ENCODE results near the gene CPA3.
A peak's percentile ranks its signal among the peaks of the same experiment; 100 is the strongest.

The CPA3 gene

DNA sequence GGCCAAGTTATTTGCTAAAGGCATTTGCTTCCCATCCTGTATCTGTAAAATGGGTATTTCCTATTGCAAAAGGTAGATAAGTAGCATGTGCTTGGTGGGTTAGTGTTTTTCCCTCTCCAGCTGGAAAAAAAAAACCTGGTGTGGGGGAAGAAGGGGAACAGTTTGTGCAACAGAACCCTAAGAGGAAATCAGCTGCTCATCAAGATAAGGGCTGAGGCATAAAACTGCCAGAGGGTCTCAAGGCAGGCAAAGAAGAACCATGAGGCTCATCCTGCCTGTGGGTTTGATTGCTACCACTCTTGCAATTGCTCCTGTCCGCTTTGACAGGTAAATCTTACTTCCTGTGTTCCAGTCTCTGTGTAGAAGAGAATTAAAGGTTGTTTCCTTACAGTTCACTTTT, at the start of gene CPA3:
CPA3 (plus strand) TSS at position 248 of the 400 bp plus-strand sequence; CDS start at position 260, 12 bp downstream.
- no peak for DNase-seq (ENCODE audit: low spot score)

DNA sequence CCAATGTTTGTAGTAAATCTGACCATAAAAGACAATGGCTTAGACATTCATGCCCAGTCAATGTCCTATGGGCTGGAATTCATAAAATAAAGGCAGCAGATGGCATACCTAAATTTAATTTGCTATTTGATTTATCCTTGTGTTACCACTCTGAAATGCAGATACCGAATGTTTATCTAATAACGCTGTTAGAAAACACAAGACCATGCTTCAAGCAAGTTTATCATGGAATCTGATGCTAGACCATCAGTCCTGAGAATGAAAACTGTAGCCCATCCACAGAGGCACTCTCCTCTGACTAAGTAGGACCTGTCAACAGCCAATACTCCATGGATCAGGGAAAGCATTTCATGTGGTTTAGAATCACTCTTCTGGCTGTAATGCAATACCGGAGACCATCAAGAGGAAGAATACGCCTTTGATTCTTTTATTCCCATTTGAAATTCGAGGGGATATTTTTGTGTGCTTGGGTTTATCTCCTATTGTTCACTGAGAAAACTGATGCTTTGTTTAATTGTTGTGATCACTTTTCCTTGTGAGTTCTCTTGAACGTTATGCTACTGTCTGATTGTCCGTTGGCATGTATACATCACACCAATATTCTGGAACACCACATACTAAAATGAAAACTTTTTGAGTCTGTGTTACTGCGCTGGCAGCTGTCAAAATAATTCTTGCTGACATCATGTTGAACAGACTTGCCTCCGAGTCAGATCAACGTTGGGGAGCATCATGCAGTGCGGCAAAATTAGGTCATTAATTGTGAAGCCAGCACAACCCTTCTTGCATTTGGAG, 49.6 kb upstream of the CPA3 start:
- peak; percentile 70 for DNase-seq (ENCODE audit: low spot score)

DNA sequence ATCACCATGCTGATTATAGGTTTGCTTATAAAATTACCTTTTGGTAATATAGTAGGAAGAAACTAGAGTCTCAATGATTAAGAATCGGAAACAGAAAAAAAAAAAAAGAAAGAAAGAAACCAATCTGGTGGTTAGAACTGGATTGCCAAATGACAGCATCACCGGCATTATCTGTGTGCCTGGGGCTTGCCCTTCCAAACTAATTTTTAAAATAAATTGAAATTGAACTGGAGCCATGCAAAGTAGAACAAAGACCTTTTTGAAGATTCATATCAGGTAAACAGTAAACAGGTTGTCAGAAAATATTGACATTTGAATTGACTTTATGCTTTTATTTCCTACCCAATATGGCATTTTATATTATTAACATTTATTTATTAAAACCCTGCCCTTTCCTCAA, 48.7 kb upstream of the CPA3 start:
- no peak for DNase-seq (ENCODE audit: low spot score)

DNA sequence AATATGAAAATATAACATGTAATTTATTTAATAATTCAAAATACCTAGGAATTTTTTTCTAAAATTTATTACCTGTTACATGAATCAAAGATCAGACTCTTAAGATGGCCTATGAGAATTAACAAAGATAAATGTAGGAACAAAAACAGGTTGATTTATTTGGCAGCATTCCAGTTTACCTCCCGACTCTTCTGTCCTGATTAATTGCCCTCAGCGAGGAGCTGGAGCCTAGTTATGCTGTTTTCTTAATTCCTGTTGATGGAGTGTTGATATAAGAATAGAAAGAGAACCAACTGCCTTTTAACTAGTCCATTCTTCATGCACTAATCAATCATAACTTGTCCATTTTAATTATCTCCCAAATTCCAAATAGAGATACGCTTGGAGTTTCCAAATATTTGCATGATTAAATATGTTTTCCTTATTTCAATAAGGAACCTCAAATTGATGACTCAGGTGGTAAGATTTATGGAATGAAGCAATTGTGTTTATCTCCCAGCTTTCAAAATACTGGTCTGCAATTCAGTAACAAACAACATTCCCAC, 48.0 kb upstream of the CPA3 start:
- no peak for DNase-seq (ENCODE audit: low spot score)

DNA sequence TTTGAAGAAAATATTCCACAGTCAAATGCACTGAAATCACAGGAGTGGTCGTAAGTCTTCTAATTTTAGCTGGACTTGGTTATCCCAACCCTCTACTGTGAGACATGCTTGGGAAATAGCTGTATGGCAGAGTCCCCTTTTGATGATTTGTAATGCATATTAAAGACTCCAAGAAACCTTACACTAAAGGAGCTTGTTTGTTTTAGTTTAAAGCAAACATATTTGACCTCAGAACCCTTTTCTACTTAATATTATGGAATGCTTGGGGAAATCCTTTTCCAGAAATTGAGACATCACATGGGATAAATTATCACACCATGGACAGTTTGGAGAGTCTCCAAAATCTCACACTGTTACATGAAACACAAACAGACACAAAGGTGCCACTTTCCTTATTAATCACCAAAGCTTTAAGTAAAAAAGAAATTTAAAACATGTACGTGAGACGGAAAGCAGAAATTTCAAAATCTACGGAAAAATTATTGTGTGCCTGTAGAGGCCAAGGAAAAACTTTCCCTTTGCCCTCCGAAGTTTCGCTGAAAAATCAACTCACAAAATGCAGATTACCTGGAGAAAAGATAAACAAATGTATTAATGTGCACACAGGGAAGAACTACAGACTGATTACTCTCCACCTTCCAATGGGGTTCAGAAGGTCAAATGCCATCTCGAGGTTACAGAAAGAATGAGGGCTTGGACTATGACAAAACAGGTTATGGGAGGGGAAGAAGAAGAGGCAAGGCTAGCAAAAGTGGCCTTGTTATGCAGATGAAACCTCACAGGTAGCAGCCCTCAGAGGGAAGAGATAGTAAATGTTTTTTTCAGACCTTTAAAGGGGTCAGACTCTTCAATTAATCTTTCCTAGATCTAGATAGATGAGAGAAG, 44.5 kb upstream of the CPA3 start:
- no peak for DNase-seq (ENCODE audit: low spot score)

DNA sequence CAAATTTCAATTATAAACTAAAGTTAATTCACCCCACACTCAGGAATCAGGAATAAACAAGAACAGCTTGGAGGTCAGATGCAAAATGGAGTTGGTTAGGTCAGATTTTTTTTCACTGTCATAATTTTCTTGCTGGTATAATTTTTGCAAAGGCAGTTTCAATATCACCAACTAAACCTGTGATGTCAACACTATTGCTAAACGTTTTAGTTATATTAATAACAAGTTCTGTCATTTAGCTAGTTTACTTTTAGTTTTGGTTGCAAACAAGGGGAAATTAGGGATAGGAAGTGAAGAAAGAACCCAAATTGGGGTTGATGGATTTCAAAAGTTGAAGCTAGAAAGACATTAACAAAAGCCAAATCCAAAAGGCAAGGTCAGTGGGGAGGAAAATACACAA, 42.1 kb upstream of the CPA3 start:
- DNase-seq (ENCODE audit: low spot score), result no peak

GRCh38 chr3:148825476-148825875, 39.6 kb upstream of the CPA3 start:
- no peak for DNase-seq (ENCODE audit: low spot score)

- no peak for DNase-seq (ENCODE audit: low spot score)
Observed at GRCh38 chr3:148827585-148827984, 37.5 kb upstream of the CPA3 start, which contains the start of gene CPB1. Gene CPB1 (plus strand): TSS chr3:148827811. CDS start chr3:148827824, 13 bp downstream.

DNA sequence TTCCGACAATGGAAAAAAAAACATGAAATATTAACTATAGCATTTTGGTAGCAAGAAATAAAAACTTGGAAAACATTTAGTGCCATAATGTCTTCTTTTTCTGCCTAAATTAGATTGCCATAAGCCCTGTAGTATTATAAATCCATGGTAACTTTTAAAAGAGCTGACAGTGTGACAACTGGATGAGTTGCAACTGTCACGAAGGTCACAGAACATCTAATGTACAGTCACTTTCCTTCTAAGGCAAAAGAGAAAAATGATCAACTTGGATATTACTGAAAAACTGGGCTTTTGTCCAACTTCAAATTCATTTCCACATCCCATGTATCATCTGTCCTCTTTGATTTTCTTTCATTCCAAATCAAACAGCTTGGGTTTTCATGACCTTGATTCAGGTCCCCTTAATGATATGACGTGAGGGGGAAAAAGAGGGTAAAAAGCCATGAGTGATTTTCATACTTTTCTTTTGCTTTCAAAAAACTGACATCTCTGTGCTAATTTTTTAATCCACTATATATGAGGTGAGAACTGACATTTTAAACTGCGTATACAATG, 36.9 kb upstream of the CPA3 start:
- DNase-seq (ENCODE audit: low spot score), result no peak

DNA sequence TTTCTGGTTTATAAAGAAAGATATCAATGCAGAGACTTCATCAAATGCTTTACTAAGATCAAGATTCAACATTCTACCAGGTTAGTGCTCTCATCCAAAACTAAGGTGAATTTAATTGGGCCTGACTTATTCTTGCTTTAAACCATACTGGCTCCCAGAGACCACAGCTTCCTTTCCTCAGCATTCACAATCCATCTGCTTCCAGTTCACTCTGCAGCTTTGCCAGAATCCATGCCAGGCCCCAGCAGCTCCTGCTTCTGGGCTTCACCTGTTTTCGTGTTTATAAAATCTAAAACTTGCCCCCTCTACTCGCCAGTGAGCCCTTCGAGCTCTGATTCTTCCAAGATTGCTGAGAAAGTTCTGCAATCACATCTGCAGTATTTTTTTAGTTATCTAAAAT, 35.2 kb upstream of the CPA3 start:
- no peak for DNase-seq (ENCODE audit: low spot score)

DNA sequence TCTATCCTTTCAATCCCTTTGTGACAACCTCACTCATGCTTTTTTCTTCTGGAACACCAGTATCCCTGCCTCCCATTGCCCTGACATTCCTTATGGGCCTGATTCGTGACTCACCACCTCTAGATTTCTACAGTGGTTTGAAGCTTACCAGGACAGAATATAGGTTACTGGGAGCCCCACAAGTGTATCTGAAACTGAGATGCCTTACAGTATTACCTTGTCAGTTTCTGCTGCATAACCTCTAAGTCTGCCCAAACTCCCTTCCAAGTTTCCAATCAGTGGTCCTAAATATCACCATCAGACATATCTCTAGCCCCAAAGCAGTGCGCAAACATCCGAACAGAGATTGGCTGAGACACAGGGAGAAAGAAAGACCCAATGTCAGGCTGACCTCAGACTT, 31.9 kb upstream of the CPA3 start:
- no peak for DNase-seq (ENCODE audit: low spot score)

GRCh38 chr3:148839805-148840204, 25.3 kb upstream of the CPA3 start:
- no peak for DNase-seq (ENCODE audit: low spot score)

GRCh38 chr3:148840451-148840850, 24.6 kb upstream of the CPA3 start:
- no peak for DNase-seq (ENCODE audit: low spot score)

GRCh38 chr3:148845756-148846395, 19.2 kb upstream of the CPA3 start:
- no peak for DNase-seq (ENCODE audit: low spot score)

DNA sequence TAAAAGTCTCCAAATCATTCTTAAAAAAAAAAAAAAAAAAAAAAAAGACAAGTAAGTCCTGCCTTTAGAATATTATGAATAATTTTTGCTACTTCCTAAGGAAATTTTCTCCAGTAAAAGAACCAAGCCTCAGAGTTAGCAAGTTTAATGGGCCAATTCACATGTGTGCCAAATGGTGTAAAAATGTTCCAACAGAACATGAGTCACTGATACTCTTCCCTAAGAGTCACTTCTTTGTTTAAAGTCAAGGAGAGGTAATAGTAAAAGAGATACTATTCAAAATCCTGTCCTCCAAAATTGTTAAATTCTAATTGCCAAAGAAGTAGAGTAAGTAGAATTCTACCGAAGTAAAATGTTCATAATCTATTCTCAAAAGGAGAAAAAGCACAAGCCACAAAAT, 17.7 kb upstream of the CPA3 start:
- DNase-seq (ENCODE audit: low spot score), result no peak

- no peak for DNase-seq (ENCODE audit: low spot score)
Observed at GRCh38 chr3:148848410-148848809, 16.7 kb upstream of the CPA3 start.

- no peak for DNase-seq (ENCODE audit: low spot score)
Observed at GRCh38 chr3:148852271-148852992, 12.7 kb upstream of the CPA3 start.

- no peak for DNase-seq (ENCODE audit: low spot score)
Observed at GRCh38 chr3:148853076-148853475, 12.0 kb upstream of the CPA3 start.

DNA sequence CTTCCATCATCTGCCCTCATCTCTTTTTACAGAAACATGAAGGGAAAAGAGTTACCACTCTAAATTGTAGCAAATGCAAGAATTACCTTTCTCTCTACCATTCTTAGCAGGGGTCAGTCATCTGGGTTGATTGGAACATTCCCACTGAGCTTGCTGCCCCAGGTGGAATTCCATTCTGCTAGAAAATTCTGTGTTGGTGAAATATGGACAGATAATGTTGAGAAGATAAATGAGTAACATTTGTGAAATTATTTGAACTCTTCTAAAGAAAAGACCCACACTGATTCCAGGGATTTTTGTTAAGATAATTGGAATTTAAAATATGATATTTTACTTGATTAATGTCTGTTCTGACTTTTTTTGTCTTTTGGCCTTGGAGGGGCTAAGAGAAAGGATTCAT, 11.0 kb upstream of the CPA3 start:
- no peak for DNase-seq (ENCODE audit: low spot score)

GRCh38 chr3:148856384-148856783, 8.7 kb upstream of the CPA3 start:
- no peak for DNase-seq (ENCODE audit: low spot score)

DNA sequence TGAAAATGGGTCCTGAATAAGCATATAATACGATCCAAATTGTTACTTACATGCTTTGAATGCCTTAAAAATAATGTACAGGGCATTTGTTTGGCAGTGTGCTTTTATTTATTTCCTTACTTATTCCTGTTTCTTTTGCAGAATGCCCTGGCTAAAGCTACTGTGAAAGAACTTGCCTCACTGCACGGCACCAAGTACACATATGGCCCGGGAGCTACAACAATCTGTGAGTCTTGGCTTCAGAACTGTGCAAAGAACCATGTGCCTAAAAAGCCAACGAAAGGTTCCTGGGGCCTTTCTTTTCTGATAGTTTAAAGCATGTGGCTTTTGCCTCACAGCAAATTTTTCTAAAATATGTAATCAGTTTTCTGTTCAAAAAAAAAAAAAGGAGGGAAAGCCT, 7.8 kb upstream of the CPA3 start:
- DNase-seq (ENCODE audit: low spot score), result no peak

Measured in putamen (tissue), 1 donor.